Superior temporal gyrus (tissue), 1 donor: ENCODE measurements around the gene ARID5A.

ENCODE experiments used
- DNase-seq: peaks from one replicate; pipeline ENCODE4 v3.0.0-alpha.2; 2016; ENCODE audit errors: extremely low spot score

ARID5A gene

GRCh38 chr2:96601382-96602292, 65.1 kb downstream of the ARID5A start:
- DNase-seq: no peak
